SK-MEL-5 (cell line): ENCODE data around the gene PSMD2. TPM values are rescaled to one million over a fixed set of nuclear protein-coding genes. Genes with fewer than 3 reads are reported as not detected.

ENCODE experiments used
- DNase-seq: peaks from one replicate; pipeline ENCODE4 v3.0.0-alpha.2; 2016; ENCODE audit warnings: low read depth, low spot score
- in situ Hi-C: cut with HindIII; loops from 2 replicates; pipeline ENCODE4 v1.10.0; 2016; ENCODE audit warnings: low sequenced_read_pairs, high pct_unique_total_duplicates, low pct_unique_long_range_greater_than_20kb
- total RNA-seq: library from RNA; depleted of rRNA; stranded (reverse); fragments of >200 nt; shearing (Covaris generic); gene quantifications from 2 replicates; pipeline ENCODE4 v1.2.3, GENCODE V29; 2014

Gene PSMD2
- total RNA-seq, 1 experiment from 2014 or later = 430 TPM

GRCh38 chr3:184346480-184347190, 47.6 kb downstream of the PSMD2 start:
- in situ Hi-C loops = no loop called here
- no peak for DNase-seq

GRCh38 chr3:184347321-184348056, 48.4 kb downstream of the PSMD2 start:
- in situ Hi-C loops = no loop called here

DNA sequence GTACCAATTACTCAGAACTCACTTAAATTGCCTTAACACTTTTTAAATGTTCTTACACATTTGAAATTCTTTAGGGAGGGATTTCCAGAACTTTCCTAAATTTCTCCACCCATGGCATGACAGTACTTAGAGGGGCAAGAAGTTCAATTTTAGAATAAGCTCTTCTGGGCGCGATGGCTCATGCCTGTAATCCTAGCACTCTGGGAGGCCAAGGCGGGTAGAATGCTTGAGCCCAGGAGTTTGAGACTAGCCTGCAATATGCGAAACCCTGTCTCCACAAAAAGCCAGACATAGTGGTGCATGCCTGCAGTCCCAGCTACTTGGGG, 49.0 kb downstream of the PSMD2 start:
- no peak for DNase-seq
- in situ Hi-C loops = no loop called here

More at GRCh38 chr3:184347321-184348056, 48.4 kb downstream of the PSMD2 start:
- DNase-seq = no peak

GRCh38 chr3:184349563-184350470, 50.8 kb downstream of the PSMD2 start:
- no peak for DNase-seq
- in situ Hi-C loops = loop anchor here (25.0 kb wide), 1 partner anchor 187 kb away; no protein-coding TSS in a partner anchor

- in situ Hi-C loops = loop anchor here (25.0 kb wide), 1 partner anchor 187 kb away; no protein-coding TSS in a partner anchor
- no peak for DNase-seq
Measured at GRCh38 chr3:184350618-184351017, 51.6 kb downstream of the PSMD2 start.

DNA sequence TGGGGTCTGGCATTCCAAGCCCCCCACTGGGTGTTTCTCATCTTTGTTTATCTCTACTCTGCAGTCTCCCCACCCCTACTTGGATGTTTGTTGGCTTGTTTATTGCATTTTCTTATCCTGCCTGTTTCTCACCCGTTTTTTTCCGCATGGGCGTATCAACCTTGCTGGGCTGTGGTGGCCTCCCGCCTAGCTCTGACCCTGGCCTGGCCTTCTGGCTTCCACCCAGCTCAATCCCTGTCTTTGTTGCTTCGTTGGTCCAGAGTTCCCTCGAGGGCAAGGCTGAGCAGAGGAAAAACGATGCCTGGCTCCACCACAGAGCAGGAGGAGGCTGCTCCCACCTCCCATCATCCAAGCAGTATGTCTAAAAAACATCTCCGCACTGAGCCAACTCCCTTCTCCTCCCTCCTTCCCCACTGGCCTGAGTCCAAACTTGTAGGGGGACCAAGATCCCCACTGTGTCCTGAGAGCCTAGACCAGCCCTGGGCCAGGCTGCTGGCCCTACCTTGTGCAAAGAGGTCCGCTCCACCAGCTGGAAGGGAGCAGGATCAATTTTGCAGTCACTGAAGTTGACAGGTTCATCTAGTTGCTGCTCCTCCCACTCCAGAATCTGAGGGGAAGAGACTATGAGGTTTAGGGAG, 52.6 kb downstream of the PSMD2 start:
- in situ Hi-C loops = loop anchor here (25.0 kb wide), 1 partner anchor 186 kb away; no protein-coding TSS in a partner anchor
- DNase-seq = no peak

DNA sequence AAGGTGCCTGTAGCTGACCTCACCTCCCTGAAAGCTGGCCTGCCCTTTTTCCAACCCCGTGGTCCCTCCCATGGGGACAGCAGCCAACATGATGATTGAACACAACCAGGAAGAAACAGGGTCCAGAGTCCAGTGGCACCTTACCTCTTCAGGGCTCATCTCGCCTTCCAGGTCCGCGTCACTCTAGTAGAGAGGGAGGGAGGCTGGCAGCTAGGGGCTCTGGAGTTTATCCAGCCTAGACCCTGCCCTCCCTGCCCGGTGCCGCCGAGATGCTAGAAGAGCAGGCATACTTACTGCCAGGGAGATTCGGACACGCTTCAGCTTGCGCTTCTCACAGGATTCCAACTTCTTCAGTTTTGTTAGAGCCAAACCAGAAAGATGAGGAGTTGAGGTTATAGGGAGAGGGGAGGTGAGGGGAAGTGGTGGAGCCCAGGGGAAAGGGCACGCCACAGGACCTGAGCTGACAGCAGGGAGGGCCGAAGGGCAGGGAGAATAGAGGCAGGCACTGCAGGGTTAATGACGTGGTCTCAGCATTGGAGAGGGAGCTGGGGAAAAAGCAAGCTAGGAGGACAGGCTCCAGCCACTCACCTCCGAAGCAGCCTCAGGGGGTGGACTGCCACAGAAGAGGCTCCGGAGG, 53.2 kb downstream of the PSMD2 start:
- DNase-seq = no peak
- in situ Hi-C loops = loop anchor here (25.0 kb wide), 1 partner anchor 185 kb away; no protein-coding TSS in a partner anchor

DNA sequence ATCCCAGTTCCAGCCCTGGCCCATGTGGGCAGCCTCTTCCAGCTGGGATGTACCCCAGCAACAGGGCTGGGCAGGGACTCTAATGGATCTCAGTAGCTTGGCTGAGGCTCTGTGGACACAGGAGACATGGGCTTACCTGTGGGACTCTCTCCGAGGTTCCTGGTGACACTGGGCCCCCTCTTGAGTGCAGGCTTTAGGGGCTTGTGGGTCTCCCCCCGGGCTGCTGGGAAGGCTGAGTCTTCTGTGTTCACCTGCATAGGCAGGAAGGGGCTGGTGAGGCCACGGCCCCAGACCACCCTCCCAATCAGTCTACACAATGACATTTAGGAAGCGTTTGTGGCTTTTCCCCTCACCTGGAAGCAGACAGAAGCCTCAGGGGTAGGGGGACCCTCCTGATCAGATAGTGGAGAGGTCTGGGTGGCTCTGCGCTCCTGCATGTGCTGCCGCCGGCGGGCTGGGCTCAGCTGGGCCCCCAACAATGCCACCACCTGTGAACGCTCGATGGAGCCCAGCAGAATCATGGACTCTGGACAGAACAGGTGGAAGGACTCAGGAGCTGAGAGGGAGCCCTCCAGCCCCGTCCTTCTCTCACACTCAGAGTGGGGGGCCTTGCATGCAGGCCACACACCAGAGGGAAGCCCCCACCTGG, 54.0 kb downstream of the PSMD2 start:
- DNase-seq = no peak
- in situ Hi-C loops = loop anchor here (25.0 kb wide), 1 partner anchor 184 kb away; no protein-coding TSS in a partner anchor

DNA sequence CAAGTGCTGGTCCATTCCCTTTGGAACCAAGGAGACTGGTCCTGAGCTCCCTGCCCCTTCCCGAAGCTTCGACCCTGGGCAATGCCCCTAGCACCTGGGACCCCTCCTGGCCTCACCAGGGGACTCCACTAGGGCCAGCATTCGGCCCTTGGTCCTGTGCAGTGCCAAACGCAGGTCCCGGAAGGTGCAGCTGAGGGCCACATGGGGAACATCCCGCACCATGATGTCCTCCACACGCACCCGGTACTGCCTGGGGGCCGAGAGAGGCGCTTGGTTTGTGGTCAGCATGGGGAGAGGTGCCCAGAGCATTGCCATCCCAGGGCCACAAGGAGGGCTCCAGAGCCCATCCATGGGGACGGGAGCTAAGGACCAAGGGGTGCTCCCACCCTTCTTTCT, 54.5 kb downstream of the PSMD2 start:
- in situ Hi-C loops = loop anchor here (25.0 kb wide), 1 partner anchor 184 kb away; no protein-coding TSS in a partner anchor
- DNase-seq = no peak

DNA sequence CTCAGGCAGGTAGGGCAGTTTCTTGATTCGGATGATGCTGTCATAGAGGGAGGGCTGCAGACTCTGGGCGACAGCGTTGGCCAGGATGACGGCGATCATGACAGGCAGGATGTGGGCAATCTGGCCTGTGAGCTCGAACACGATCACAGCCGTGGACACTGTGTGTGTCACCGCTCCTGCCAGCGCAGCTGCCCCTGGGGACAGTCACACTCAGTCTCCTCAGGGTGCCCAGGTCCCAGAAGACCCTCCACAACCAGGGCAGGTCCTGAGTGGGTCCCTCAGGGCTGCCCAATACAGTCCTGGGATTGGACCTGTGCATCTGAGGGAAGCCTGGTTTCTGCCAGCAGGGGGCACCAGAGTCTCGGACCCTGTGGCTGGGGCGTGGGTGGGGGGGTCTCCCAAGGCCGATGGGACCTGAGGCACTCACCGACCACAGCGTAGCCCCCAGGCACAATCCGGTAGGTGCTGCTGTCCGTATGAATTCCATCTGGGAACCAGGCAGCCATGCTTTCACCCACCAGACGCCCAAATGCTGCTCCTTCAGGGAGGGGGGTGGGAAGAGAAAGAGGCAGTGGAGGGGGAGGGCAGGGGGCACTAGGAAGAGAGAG, 55.2 kb downstream of the PSMD2 start:
- peak; percentile 64 for DNase-seq

GRCh38 chr3:184354754-184355153, 55.7 kb downstream of the PSMD2 start:
- in situ Hi-C loops = loop anchor here (25.0 kb wide), 1 partner anchor 183 kb away; no protein-coding TSS in a partner anchor
- no peak for DNase-seq

More for the DNA sequence above, 55.2 kb downstream of the PSMD2 start:
- in situ Hi-C loops = loop anchor here (25.0 kb wide), 1 partner anchor 183 kb away; no protein-coding TSS in a partner anchor

GRCh38 chr3:184355261-184356040, 56.4 kb downstream of the PSMD2 start:
- DNase-seq = no peak
- in situ Hi-C loops = loop anchor here (25.0 kb wide), 1 partner anchor 182 kb away; no protein-coding TSS in a partner anchor

GRCh38 chr3:184357248-184358123, 58.4 kb downstream of the PSMD2 start:
- in situ Hi-C loops = loop anchor here (25.0 kb wide), 1 partner anchor 180 kb away; no protein-coding TSS in a partner anchor
- DNase-seq = no peak

GRCh38 chr3:184358124-184358767, 59.2 kb downstream of the PSMD2 start:
- in situ Hi-C loops = loop anchor here (25.0 kb wide), 1 partner anchor 179 kb away; no protein-coding TSS in a partner anchor
- no peak for DNase-seq
